Endothelial cell of umbilical vein (primary cell): ENCODE data around the gene DALRD3.

Experiments
- EZH2 ChIP-seq: IDR thresholded peaks from 2 replicates; pipeline ENCODE4 v1.6.1; 2012; ENCODE audit warnings: borderline replicate concordance, low read depth, mild to moderate bottlenecking, moderate library complexity, low read length, inconsistent platforms; ENCODE audit not compliant: severe bottlenecking
- MYC ChIP-seq: IDR thresholded peaks from one replicate; pipeline ENCODE4 v1.6.1; 2011; ENCODE audit warnings: mild to moderate bottlenecking, low read depth, low read length
- POLR2A ChIP-seq: IDR thresholded peaks from 2 replicates; pipeline ENCODE4 v1.6.1; 2012; ENCODE audit warnings: low read depth, mild to moderate bottlenecking, control low read depth, low read length
- POLR2AphosphoS5 ChIP-seq: IDR thresholded peaks from 2 replicates; pipeline ENCODE4 v1.6.1; 2012; ENCODE audit warnings: low read depth, mild to moderate bottlenecking, control low read depth, low read length, moderate library complexity; ENCODE audit not compliant: insufficient read depth
- TF ChIP-seq, protein P1 (sequence below), 2 donors: IDR thresholded peaks; 1 replicate in 1 of 2; 2 replicates in 1 of 2; pipeline ENCODE4 v1.5.1; 2011; ENCODE audit warnings: low read length in 2 of 2, mild to moderate bottlenecking in 2 of 2, moderate library complexity in 2 of 2, control low read depth in 1 of 2, inconsistent platforms in 1 of 2, low read depth in 1 of 2; ENCODE audit not compliant: insufficient read depth in 1 of 2; ENCODE audit errors: extremely low read depth in 1 of 2

DNA sequence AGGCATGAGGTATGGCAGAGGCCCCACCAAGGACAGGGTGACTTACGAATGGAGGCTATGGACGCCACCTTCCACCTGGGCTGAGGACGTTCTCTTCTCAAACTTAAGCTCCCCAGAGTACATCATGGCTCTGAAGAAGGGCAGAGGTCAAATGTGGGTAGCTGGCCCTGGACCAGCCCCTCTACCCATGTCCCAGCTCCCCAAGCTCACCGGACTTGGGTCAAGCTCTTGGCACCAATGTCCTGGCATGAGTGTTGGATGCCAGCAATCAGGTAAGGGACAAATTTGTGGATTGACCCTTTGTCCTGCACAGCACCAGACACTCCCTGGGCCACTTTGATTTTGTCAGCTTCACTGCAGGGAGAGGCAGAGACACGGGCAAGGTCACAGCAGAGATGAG is 6.1 kb upstream of the DALRD3 start:
- TF ChIP-seq, protein P1, sequence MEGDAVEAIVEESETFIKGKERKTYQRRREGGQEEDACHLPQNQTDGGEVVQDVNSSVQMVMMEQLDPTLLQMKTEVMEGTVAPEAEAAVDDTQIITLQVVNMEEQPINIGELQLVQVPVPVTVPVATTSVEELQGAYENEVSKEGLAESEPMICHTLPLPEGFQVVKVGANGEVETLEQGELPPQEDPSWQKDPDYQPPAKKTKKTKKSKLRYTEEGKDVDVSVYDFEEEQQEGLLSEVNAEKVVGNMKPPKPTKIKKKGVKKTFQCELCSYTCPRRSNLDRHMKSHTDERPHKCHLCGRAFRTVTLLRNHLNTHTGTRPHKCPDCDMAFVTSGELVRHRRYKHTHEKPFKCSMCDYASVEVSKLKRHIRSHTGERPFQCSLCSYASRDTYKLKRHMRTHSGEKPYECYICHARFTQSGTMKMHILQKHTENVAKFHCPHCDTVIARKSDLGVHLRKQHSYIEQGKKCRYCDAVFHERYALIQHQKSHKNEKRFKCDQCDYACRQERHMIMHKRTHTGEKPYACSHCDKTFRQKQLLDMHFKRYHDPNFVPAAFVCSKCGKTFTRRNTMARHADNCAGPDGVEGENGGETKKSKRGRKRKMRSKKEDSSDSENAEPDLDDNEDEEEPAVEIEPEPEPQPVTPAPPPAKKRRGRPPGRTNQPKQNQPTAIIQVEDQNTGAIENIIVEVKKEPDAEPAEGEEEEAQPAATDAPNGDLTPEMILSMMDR (IDR thresholded peaks at IDR 0.05; ENCODE audit: extremely low read depth in 1 of 2, insufficient read depth in 1 of 2, low read depth in 1 of 2, low read length in 2 of 2): no peak
- no peak for TF ChIP-seq POLR2AphosphoS5
- TF ChIP-seq MYC: no peak
- no peak for TF ChIP-seq POLR2A
- TF ChIP-seq EZH2: no peak
